Ascending aorta (tissue), 2 donors: ENCODE measurements around the gene CBLB. TPM values are rescaled to one million over a fixed set of nuclear protein-coding genes. Genes with fewer than 3 reads are reported as not detected.

Experiments
- DNase-seq, 2 donors: peaks; one replicate each; pipeline ENCODE4 v3.0.0-alpha.2; 2019; ENCODE audit warnings: low spot score in 2 of 2
- H3K27ac ChIP-seq, 2 donors: fragments of 200-600 bp; sonication (generic); one replicate each; pipeline ENCODE4 v1.5.1; 2016 to 2017; ENCODE audit warnings: mild to moderate bottlenecking in 1 of 2
- H3K27me3 ChIP-seq: fragments of 200-600 bp; sonication (generic); one replicate; pipeline ENCODE4 v1.5.1; 2017
- H3K36me3 ChIP-seq, 2 donors: fragments of 200-600 bp; sonication (generic); one replicate each; pipeline ENCODE4 v1.5.1; 2016
- H3K4me1 ChIP-seq, 2 donors: fragments of 200-600 bp; sonication (generic); one replicate each; pipeline ENCODE4 v1.5.1; 2016 to 2017; ENCODE audit warnings: mild to moderate bottlenecking in 1 of 2
- H3K4me3 ChIP-seq, 2 donors: fragments of 200-600 bp; sonication (generic); one replicate each; pipeline ENCODE4 v1.5.1; 2016 to 2017; ENCODE audit warnings: mild to moderate bottlenecking in 1 of 2
- H3K9me3 ChIP-seq, 2 donors: fragments of 200-600 bp; sonication (generic); one replicate each; pipeline ENCODE4 v1.5.1; 2016
- intact Hi-C: fragments of 100-400 bp; cut with DNase I; formaldehyde crosslinking; loops from one replicate; pipeline ENCODE4 v1.15.1; 2023
- total RNA-seq: library from RNA; depleted of rRNA; stranded (reverse); fragments of >200 nt; gene quantifications from one replicate; pipeline ENCODE4 v1.1.0, GENCODE V29; 2016
- TF ChIP-seq, protein P1 (sequence below), 3 experiments: fragments of 200-600 bp in 2 of 3; fragments of 450-650 bp in 1 of 3; sonication (generic) in 2 of 3; IDR thresholded peaks; one replicate each; pipeline ENCODE4 v1.5.1; 2016 to 2019; ENCODE audit warnings: antibody characterized with exemption in 3 of 3, mild to moderate bottlenecking in 1 of 3, moderate library complexity in 1 of 3

CBLB gene
- total RNA-seq, 1 donor from 2014 or later: 30.0 TPM

DNA sequence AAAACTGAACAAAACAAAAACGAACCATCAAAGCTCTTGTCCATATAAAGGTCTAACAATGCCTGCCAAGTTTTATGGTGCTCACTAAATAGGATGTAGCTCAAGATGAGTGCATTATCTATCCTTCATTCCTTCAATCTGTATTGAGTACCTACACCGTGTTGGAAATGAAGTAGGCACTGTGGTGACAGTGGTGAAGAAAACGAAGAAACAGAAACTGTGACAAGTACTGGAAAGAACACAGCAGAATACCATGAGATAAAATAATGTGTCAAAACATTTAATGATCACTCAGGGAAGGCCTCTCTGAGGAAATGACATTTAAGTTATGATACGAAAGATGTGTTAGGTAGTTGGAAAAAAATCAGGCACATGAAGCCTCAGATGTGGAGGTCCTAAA, 36.2 kb downstream of the CBLB start:
- Histone ChIP-seq H3K27me3 (no peaks in the 10 kb centered on the region), H3K4me3 (no peak overlapping the region), H3K36me3 (no peaks in the 10 kb centered on the region), H3K4me1 (peaks cover 0 to 4% of the 10 kb centered on the region in 2 donors), H3K27ac (no peak overlapping the region), H3K9me3 (no peaks in the 10 kb centered on the region)
- TF ChIP-seq, protein P1, sequence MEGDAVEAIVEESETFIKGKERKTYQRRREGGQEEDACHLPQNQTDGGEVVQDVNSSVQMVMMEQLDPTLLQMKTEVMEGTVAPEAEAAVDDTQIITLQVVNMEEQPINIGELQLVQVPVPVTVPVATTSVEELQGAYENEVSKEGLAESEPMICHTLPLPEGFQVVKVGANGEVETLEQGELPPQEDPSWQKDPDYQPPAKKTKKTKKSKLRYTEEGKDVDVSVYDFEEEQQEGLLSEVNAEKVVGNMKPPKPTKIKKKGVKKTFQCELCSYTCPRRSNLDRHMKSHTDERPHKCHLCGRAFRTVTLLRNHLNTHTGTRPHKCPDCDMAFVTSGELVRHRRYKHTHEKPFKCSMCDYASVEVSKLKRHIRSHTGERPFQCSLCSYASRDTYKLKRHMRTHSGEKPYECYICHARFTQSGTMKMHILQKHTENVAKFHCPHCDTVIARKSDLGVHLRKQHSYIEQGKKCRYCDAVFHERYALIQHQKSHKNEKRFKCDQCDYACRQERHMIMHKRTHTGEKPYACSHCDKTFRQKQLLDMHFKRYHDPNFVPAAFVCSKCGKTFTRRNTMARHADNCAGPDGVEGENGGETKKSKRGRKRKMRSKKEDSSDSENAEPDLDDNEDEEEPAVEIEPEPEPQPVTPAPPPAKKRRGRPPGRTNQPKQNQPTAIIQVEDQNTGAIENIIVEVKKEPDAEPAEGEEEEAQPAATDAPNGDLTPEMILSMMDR (IDR thresholded peaks at IDR 0.05): no peak
- no peak for DNase-seq
- intact Hi-C loops: no loop called here

DNA sequence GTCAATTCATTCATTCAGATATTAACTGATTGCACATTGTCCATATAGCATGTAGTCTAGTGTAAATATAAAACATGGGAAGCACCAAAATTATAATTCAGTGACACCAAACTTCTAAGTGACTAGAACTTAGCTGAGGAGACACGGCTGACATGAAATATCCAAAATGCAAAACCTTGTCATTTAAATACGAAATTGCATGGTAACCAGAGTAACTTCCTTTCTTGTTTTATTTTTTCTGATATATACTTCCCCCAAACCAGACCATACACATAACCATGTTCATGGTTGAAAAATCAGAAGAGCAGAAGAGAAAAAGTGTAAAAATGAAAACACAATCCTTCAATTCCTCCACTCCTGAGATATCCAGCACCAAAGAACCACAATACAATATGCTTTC, 38.0 kb downstream of the CBLB start:
- Histone ChIP-seq H3K36me3 (no peaks in the 10 kb centered on the region), H3K4me3 (no peak overlapping the region), H3K4me1 (peaks cover 0 to 4% of the 10 kb centered on the region in 2 donors), H3K9me3 (no peaks in the 10 kb centered on the region), H3K27ac (no peak overlapping the region), H3K27me3 (no peaks in the 10 kb centered on the region)
- TF ChIP-seq, protein P1 (IDR thresholded peaks at IDR 0.05): no peak
- intact Hi-C loops: no loop called here
- no peak for DNase-seq

DNA sequence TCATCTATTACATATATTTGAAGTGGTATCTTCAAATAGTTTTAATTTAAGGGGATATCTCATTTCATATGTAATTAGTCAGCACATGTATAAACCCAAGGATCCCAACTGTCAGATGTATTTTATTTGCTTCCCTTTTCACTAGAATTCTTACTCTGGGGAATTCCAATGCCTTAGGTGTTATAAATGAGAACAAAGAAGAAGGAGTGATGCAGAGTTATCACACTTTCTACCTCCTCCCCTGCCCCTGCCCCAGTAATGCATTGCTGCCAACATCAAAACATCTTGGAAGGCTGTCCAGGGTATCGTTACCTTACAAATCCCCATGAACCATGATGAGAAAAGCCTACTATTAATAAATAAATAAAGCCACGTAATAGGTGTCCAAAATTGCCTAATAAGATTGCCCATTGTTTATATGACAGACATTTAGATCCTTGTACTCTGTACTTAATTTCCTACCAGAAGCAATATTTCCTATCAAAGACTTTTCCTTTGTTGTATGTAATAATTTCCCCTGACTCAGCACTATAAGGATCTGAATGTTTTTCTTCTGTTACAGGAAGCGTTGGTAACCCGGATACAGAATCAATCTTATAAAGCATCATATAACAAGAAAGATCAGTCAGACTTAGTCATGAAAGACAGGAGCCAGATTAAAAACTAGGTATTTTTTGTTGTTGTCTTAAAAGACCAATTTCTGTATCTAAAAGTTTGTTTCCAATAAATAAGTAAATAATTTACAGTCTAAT, 38.8 kb downstream of the CBLB start:
- intact Hi-C loops: no loop called here
- DNase-seq: no peak
- TF ChIP-seq, protein P1 (IDR thresholded peaks at IDR 0.05): no peak
- no peak overlapping the region for H3K27ac ChIP-seq
- H3K9me3 ChIP-seq: no peaks in the 10 kb centered on the region
- H3K4me1 ChIP-seq: no peaks in the 10 kb centered on the region
- no peaks in the 10 kb centered on the region for H3K27me3 ChIP-seq
- no peak overlapping the region for H3K4me3 ChIP-seq
- H3K36me3 ChIP-seq: no peaks in the 10 kb centered on the region

DNA sequence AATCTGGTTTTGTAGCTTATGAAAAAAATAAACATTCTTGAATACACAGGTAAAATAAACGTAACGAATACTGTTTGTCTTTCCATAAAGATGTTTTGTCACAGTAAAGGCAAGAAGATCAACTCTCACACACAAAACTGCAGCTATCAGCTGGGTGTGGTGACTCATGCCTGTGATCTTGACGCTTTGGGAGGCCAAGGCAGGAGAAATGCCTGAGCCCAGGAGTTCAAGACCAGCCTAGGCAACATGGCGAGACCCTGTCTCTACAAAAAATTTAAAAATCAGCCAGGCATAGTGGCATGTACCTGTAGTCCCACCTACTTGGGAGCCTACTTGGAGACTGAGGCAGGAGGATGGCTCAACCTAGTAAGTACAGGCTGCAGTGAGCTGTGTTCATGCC, 39.6 kb downstream of the CBLB start:
- TF ChIP-seq, protein P1 (IDR thresholded peaks at IDR 0.05): no peak
- no peak overlapping the region for H3K4me3 ChIP-seq
- intact Hi-C loops: no loop called here
- no peak overlapping the region for H3K27ac ChIP-seq
- no peaks in the 10 kb centered on the region for H3K36me3 ChIP-seq
- no peak for DNase-seq
- H3K9me3 ChIP-seq: no peaks in the 10 kb centered on the region
- H3K27me3 ChIP-seq: no peaks in the 10 kb centered on the region
- no peaks in the 10 kb centered on the region for H3K4me1 ChIP-seq

DNA sequence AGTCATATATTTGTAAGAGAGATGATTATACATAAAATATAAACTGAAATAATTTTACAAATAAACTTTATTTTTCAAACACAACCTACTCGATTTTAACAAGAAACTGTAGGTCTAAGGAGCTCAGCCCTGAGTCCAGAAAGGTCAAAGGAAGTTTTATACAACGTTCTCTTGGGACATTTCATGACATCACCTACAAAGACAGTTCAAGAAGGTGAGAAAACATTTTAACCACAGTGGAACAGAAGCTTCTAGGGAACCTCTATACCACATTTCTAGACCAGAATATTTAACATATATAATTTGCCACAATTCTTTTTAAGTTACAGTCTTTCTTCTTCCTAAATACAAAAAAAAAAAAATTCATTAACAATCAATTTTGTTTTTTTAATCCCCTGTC, 40.1 kb downstream of the CBLB start:
- H3K27me3 ChIP-seq: no peaks in the 10 kb centered on the region
- H3K9me3 ChIP-seq: no peaks in the 10 kb centered on the region
- intact Hi-C loops: no loop called here
- DNase-seq: no peak
- peaks cover 2 to 4% of the 10 kb centered on the region in 2 donors for H3K4me1 ChIP-seq
- TF ChIP-seq, protein P1 (IDR thresholded peaks at IDR 0.05): no peak
- no peak overlapping the region for H3K27ac ChIP-seq
- no peak overlapping the region for H3K4me3 ChIP-seq
- H3K36me3 ChIP-seq: no peaks in the 10 kb centered on the region
